GM12864 (cell line): ENCODE measurements around the gene PPP1R14B.
A peak's percentile ranks its signal among the peaks of the same experiment; 100 is the strongest.

Source experiments
- DNase-seq: peaks from one replicate; pipeline ENCODE4 v3.0.0-alpha.2; 2011; ENCODE audit warnings: low read depth
- H3K4me3 ChIP-seq: 2 replicates; pipeline ENCODE4 v1.5.1; 2011; ENCODE audit warnings: mild to moderate bottlenecking, low read depth, low read length, control low read depth
- TF ChIP-seq, protein P1 (sequence below): IDR thresholded peaks from 2 replicates; pipeline ENCODE4 v1.5.1; 2011; ENCODE audit warnings: low read depth, mild to moderate bottlenecking, moderate library complexity, low read length, control low read depth, inconsistent platforms; ENCODE audit errors: missing control alignments

PPP1R14B gene

DNA sequence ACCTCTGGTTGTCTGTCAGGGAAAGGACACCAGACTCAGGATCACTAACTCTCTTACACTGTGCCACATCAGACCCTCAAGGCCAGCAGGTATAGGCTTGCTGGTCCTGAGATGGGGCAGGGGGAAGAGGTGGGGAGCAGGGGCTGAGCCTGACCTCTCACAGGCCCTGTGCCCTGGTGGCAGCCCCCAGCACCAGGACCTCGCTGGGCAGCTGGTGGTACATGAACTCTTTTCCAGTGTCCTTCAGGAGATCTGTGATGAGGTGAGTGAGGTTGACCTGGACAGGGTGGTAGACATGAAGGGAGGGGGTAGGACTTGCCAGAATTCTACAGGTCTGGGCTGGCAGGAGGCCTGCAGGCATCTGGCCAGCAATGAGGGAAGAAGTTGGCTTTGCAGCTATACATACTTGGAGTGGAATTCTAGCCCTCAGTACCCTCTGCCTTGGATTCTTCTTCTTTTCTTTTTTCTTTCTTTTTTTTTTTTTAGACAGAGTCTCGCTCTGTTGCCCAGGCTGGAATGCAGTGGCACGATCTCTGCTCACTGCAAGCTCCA is 19.3 kb downstream of the PPP1R14B start:
- no peak for DNase-seq
- peak overlapping the region; percentile 62 for H3K4me3 ChIP-seq
- TF ChIP-seq, protein P1, sequence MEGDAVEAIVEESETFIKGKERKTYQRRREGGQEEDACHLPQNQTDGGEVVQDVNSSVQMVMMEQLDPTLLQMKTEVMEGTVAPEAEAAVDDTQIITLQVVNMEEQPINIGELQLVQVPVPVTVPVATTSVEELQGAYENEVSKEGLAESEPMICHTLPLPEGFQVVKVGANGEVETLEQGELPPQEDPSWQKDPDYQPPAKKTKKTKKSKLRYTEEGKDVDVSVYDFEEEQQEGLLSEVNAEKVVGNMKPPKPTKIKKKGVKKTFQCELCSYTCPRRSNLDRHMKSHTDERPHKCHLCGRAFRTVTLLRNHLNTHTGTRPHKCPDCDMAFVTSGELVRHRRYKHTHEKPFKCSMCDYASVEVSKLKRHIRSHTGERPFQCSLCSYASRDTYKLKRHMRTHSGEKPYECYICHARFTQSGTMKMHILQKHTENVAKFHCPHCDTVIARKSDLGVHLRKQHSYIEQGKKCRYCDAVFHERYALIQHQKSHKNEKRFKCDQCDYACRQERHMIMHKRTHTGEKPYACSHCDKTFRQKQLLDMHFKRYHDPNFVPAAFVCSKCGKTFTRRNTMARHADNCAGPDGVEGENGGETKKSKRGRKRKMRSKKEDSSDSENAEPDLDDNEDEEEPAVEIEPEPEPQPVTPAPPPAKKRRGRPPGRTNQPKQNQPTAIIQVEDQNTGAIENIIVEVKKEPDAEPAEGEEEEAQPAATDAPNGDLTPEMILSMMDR = no peak

DNA sequence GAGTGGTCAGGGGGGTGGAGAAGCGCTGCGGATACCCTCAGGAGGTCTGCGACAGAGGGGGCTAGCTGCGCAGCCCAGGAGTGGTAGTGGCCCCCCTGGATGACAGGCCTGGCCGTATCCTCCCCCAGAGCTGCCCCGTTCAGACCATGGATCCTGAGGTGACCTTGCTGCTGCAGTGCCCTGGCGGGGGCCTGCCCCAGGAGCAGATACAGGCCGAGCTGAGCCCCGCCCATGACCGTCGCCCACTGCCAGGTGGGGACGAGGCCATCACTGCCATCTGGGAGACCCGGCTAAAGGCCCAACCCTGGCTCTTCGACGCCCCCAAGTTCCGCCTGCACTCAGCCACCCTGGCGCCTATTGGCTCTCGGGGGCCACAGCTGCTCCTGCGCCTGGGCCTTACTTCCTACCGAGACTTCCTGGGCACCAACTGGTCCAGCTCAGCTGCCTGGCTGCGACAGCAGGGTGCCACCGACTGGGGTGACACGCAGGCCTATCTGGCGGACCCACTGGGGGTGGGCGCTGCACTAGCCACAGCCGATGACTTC is 20.2 kb downstream of the PPP1R14B start:
- TF ChIP-seq, protein P1 = no peak
- peak overlapping the region; percentile 62 for H3K4me3 ChIP-seq
- no peak for DNase-seq

DNA sequence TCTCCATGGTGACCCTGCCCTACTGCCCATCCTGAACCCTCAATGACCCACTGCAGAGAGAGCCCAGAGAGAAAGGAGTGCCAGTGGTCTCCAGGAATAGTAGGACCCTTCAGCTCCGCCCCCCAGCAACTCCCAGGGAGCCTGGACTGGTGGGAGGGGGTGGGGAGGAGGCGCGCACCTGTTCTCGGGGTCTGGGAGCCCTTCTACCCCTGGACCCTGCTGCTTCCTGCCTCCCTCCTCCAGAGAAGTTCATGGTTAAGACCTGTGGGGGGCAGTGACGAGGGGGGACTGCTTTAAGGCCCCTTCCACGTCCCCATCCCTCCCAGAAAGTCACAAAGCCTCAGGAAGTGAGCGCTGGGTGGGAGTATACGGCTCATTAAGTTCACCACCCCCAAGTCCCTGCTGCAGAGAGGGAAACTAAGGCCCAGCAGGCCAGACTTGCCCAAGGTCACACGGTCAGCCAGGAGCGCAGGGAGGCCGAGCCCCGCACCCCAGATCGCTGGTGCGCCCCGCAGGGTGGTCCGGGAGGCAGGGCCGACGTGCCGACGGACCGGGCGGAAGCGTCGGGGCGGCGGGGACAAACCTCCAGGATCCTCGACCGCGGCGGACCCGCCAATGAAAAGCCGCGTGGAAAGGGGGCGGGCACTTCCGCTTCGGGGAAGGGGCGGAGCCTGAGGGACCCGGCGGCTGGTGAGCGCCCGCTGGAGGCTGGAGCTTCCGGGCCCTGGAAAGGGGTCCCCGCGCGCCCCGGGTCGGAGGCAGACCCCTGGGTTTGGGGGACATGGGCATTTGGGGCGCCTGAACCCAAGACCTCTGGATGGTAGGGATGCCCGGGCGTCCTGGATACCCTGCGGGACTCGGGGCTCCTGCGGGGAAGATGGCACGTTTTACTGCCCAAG is 20.9 kb downstream of the PPP1R14B start, which contains the start of the genes NUDT22 and TRPT1:
Gene NUDT22, plus strand, starts transcription at position 667 of the 899 bp plus-strand sequence. CDS start 379 bp downstream, outside the sequence.
Gene TRPT1, minus strand, starts transcription at position 579 of the 899 bp plus-strand sequence. Its CDS starts 326 bp downstream, at position 253.
- peak within 1 kb of the TSS; percentile 62 for H3K4me3 ChIP-seq
- TF ChIP-seq, protein P1 = peak; percentile 48
- DNase-seq = peak; percentile 43

DNA sequence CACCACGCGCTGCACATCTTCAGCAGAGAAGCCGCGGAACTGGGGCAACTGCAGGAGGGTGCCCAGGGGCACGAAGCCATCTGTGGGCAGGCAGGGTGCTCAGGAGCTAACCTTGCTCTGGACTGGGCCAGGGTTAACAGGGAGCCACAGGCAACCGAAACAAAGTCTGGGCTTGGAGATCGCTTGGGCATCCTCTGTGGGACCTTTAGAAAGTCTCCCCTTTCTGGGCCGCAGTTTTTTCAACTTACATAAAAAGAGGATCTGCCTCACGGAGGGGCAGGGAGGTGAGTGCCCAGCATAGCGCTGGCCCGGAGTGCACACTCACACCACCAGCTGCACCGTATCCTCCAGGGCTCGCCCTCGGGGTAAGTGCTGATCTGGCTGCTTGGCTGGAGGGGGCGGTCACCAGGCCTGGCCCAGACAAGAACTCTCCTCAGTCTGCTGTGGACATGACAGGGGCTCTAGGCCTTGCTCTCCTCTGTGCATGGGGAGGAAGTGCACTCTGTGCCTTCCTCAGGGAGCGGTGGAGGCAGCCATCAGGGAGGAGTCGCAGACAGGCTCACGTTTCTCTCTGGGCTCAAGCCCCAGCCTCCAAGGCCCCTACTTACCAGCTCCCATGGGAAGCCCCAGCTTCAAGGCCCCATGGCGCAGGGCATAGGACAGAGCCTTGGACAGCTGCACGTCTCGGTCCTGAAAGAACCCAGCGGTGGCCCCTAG is 21.7 kb downstream of the PPP1R14B start:
- DNase-seq = no peak
- H3K4me3 ChIP-seq = peak overlapping the region; percentile 62
- TF ChIP-seq, protein P1 = no peak

DNA sequence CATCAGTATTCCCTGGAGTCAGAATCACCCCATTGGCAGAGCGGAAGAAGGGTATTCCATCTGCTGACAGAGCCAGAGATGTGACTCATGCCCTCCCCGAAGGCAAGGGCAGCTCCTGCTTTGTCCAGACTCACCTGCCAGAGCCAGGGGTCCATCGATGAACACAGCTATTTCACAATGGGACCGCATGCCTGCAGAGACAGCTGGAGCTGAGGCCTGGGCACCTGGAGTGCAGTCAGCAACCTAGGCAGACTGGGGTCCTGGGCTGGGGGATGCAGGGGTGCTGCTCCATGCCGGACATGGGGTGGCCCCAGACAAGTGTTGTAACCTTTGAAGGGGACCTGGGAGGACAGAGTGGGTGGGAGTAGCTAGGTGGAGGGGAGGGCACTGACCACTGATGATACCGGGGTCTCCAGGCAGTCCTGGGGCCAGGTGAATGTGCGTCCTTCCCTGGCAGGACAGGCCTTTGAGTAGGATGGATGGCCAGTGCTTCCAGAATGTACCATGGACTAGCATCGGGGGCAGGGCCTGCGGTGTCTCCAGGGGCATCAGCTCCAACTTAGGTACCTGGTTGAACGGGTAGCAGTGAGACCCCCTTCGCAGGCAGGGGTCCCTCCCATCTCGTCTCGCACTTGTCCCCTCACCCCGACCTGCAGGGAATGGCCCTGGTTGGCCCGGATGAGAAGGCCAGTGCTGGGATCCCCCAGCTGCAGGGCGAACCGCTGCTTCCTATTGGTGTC is 22.4 kb downstream of the PPP1R14B start:
- no peak for DNase-seq
- H3K4me3 ChIP-seq = peak overlapping the region; percentile 62
- TF ChIP-seq, protein P1 = no peak

DNA sequence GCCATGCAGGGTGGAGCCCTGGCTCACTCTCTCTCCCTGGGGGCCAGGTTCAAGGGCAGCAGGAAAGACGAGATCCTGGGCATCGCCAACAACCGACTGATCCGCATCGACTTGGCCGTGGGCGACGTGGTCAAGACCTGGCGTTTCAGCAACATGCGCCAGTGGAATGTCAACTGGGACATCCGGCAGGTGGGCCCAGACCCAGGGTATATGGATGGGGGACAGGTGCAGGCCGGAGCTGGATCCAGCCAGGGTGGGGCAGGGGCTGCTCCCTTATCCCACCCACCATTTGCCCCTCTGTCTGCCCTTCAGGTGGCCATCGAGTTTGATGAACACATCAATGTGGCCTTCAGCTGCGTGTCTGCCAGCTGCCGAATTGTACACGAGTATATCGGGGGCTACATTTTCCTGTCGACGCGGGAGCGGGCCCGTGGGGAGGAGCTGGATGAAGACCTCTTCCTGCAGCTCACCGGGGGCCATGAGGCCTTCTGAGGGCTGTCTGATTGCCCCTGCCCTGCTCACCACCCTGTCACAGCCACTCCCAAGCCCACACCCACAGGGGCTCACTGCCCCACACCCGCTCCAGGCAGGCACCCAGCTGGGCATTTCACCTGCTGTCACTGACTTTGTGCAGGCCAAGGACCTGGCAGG is 23.6 kb downstream of the PPP1R14B start:
- TF ChIP-seq, protein P1 = no peak
- H3K4me3 ChIP-seq = no peak overlapping the region
- DNase-seq = no peak
